HCT116 (cell line): ENCODE results near the gene ADARB1. TPM values are rescaled to one million over a fixed set of nuclear protein-coding genes. Genes with fewer than 3 reads are reported as not detected.

Source experiments
- ATAC-seq: fragments of 200-7000 bp; cut with Tn5 transposase; 2 replicates; pipeline ENCODE4 v1.9.1; 2020; ENCODE audit warnings: mild to moderate bottlenecking, moderate library complexity
- BruUV-seq: library from RNA; stranded (reverse); fragments of 400-500 nt; replicated peaks from 2 replicates; lab custom pipeline; 2021; lab: Mats Ljungman, UMichigan
- CTCF ChIA-PET: fragments of 300-600 bp; sonication (Branson Sonifier 250); formaldehyde crosslinking; loops from one replicate; lab custom pipeline; 2021; ENCODE audit warnings: antibody characterized with exemption; lab: Charles Lee
- POLR2A ChIA-PET: fragments of 300-600, 350-600 bp; sonication (Branson Sonifier 250); formaldehyde crosslinking; loops from one replicate; lab custom pipeline; 2021; ENCODE audit warnings: antibody characterized with exemption; lab: Charles Lee
- RAD21 ChIA-PET, 2 experiments: fragments of 300-600 bp; sonication (Branson Sonifier 250); formaldehyde crosslinking; loops; one replicate each; lab custom pipeline; 2023; ENCODE audit warnings: low total read pairs in 2 of 2; ENCODE audit not compliant: uncharacterized antibody in 2 of 2, unreplicated experiment in 2 of 2, low non-redundant PET in 1 of 2; lab: Charles Lee
- DNase-seq: peaks from one replicate; pipeline ENCODE4 v3.0.0-alpha.2; 2010; ENCODE audit warnings: low read depth, low spot score
- H2AFZ ChIP-seq: fragments of 200-600 bp; shearing (Covaris generic), sonication (generic); 2 replicates; pipeline ENCODE4 v1.6.1; 2017; ENCODE audit warnings: low read depth, mixed run types, mixed read lengths, antibody characterized with exemption, low read length; ENCODE audit not compliant: poor library complexity, severe bottlenecking
- H3K27ac ChIP-seq: 2 replicates; pipeline ENCODE4 v1.5.1; 2012; ENCODE audit warnings: low read depth, low read length
- H3K27me3 ChIP-seq: fragments of 200-600 bp; sonication (generic); 2 replicates; pipeline ENCODE4 v1.6.1; 2016; ENCODE audit warnings: mixed run types, low read length, mixed read lengths; ENCODE audit not compliant: insufficient read depth
- H3K36me3 ChIP-seq, 2 experiments: fragments of 200-500 bp in 1 of 2; fragments of 200-600 bp in 1 of 2; sonication (Bioruptor generic) in 1 of 2; sonication (generic) in 1 of 2; 2 replicates each; pipeline versions ENCODE4 v1.5.1 to v1.6.1; 2014 to 2016; ENCODE audit warnings: low read length in 2 of 2, inconsistent platforms in 1 of 2, mixed read lengths in 1 of 2, mixed run types in 1 of 2; ENCODE audit not compliant: insufficient read depth in 2 of 2, control insufficient read depth in 1 of 2
- H3K4me1 ChIP-seq, 2 experiments: fragments of 200-600 bp in 1 of 2; sonication (generic) in 1 of 2; 2 replicates each; pipeline versions ENCODE4 v1.5.1 to v1.6.1; 2012 to 2017; ENCODE audit warnings: low read length in 2 of 2, inconsistent platforms in 1 of 2, mild to moderate bottlenecking in 1 of 2, mixed read lengths in 1 of 2, mixed run types in 1 of 2, moderate library complexity in 1 of 2; ENCODE audit not compliant: insufficient read depth in 2 of 2, control insufficient read depth in 1 of 2
- H3K4me2 ChIP-seq: fragments of 200-600 bp; sonication (generic); 2 replicates; pipeline ENCODE4 v1.6.1; 2017; ENCODE audit warnings: mixed run types, low read length, mixed read lengths
- H3K4me3 ChIP-seq, 2 experiments: fragments of 200-600 bp in 1 of 2; sonication (generic) in 1 of 2; replicated peaks in 1 of 2; 2 replicates each; pipeline ENCODE4 v1.5.1; 2011 to 2016; ENCODE audit warnings: low read length in 2 of 2, control low read depth in 1 of 2, low read depth in 1 of 2, mild to moderate bottlenecking in 1 of 2, mixed read lengths in 1 of 2, mixed run types in 1 of 2
- H3K79me2 ChIP-seq: fragments of 200-600 bp; sonication (generic); 2 replicates; pipeline ENCODE4 v1.6.1; 2017; ENCODE audit warnings: mild to moderate bottlenecking, mixed run types, low read length, moderate library complexity, mixed read lengths; ENCODE audit not compliant: insufficient read depth
- H3K9ac ChIP-seq: fragments of 200-600 bp; sonication (generic); 2 replicates; pipeline ENCODE4 v1.6.1; 2016; ENCODE audit warnings: low read length, mixed read lengths
- H3K9me2 ChIP-seq: fragments of 200-600 bp; sonication (generic), shearing (Covaris generic); 2 replicates; pipeline ENCODE4 v1.6.1; 2017; ENCODE audit warnings: mixed run types, mild to moderate bottlenecking, moderate library complexity; ENCODE audit not compliant: insufficient read depth
- H3K9me3 ChIP-seq, 2 experiments: fragments of 200-500 bp in 1 of 2; fragments of 200-600 bp in 1 of 2; sonication (Bioruptor generic) in 1 of 2; sonication (generic) in 1 of 2; 2 replicates each; pipeline ENCODE4 v1.6.1; 2014 to 2017; ENCODE audit warnings: low read length in 2 of 2, mixed read lengths in 2 of 2, inconsistent platforms in 1 of 2, low read depth in 1 of 2, mild to moderate bottlenecking in 1 of 2, mixed run types in 1 of 2, moderate library complexity in 1 of 2; ENCODE audit not compliant: control insufficient read depth in 1 of 2, insufficient read depth in 1 of 2
- H4K20me1 ChIP-seq: fragments of 200-600 bp; sonication (generic), shearing (Covaris generic); 2 replicates; pipeline ENCODE4 v1.6.1; 2017; ENCODE audit warnings: mixed run types, mild to moderate bottlenecking, moderate library complexity; ENCODE audit not compliant: insufficient read depth
- CBX3 ChIP-seq: IDR thresholded peaks from 2 replicates; pipeline ENCODE4 v1.6.1; 2012; ENCODE audit warnings: low read depth
- CTCF ChIP-seq, 3 experiments: fragments of 200-600 bp in 1 of 3; sonication (generic) in 1 of 3; IDR thresholded peaks in 2 of 3; conservative IDR thresholded peaks in 1 of 3; 2 replicates each; pipeline ENCODE4 v1.5.1; 2012 to 2017; ENCODE audit warnings: low read depth in 2 of 3, low read length in 2 of 3, antibody characterized with exemption in 1 of 3, borderline replicate concordance in 1 of 3, control low read depth in 1 of 3, mild to moderate bottlenecking in 1 of 3, mixed read lengths in 1 of 3, mixed run types in 1 of 3, moderate library complexity in 1 of 3; ENCODE audit not compliant: insufficient read depth in 1 of 3
- EGR1 ChIP-seq: IDR thresholded peaks from 2 replicates; pipeline ENCODE4 v1.6.1; 2012; ENCODE audit warnings: low read depth
- EZH2 ChIP-seq: fragments of 200-600 bp; sonication (generic); IDR thresholded peaks from 2 replicates; pipeline ENCODE4 v1.6.1; 2017; ENCODE audit warnings: antibody characterized with exemption, mixed run types
- EZH2phosphoT487 ChIP-seq: fragments of 200-600 bp; IDR thresholded peaks from 2 replicates; pipeline ENCODE4 v1.6.1; 2018; ENCODE audit warnings: antibody characterized with exemption, borderline replicate concordance
- MAX ChIP-seq: IDR thresholded peaks from 2 replicates; pipeline ENCODE4 v1.6.1; 2012
- POLR2A ChIP-seq: IDR thresholded peaks from 2 replicates; pipeline ENCODE4 v1.7.0; 2011; ENCODE audit warnings: borderline replicate concordance; ENCODE audit not compliant: insufficient read depth, insufficient read length; ENCODE audit errors: extremely low read depth
- REST ChIP-seq: IDR thresholded peaks from 2 replicates; pipeline ENCODE4 v1.6.1; 2012; ENCODE audit warnings: low read depth
- SIN3A ChIP-seq: IDR thresholded peaks from 2 replicates; pipeline ENCODE4 v1.6.1; 2012; ENCODE audit warnings: low read depth
- SP1 ChIP-seq: IDR thresholded peaks from 2 replicates; pipeline ENCODE4 v1.6.1; 2012; ENCODE audit warnings: low read depth
- TCF7L2 ChIP-seq: IDR thresholded peaks from 2 replicates; pipeline ENCODE4 v1.7.0; 2011; ENCODE audit warnings: borderline replicate concordance, inconsistent platforms; ENCODE audit not compliant: insufficient read depth, insufficient read length; ENCODE audit errors: extremely low read depth
- ZNF274 ChIP-seq: fragments of 200-500 bp; sonication (Bioruptor generic); IDR thresholded peaks from 2 replicates; pipeline ENCODE4 v1.6.1; 2014; ENCODE audit warnings: mild to moderate bottlenecking, low read depth, low read length, inconsistent platforms
- intact Hi-C: fragments of 100-400 bp; cut with micrococcal nuclease; formaldehyde crosslinking; loops from 2 replicates; pipeline ENCODE4 v1.10.0; 2022
- total RNA-seq: library from RNA; stranded (reverse); gene quantifications from one replicate; pipeline ENCODE4 v1.2.1, GENCODE V29; 2021; ENCODE audit not compliant: unreplicated experiment
- TF ChIP-seq, protein P1 (sequence below): IDR thresholded peaks from 2 replicates; pipeline ENCODE4 v1.6.1; 2012

The ADARB1 gene
- total RNA-seq, 1 experiment from 2014 or later, result 13.5 TPM

DNA sequence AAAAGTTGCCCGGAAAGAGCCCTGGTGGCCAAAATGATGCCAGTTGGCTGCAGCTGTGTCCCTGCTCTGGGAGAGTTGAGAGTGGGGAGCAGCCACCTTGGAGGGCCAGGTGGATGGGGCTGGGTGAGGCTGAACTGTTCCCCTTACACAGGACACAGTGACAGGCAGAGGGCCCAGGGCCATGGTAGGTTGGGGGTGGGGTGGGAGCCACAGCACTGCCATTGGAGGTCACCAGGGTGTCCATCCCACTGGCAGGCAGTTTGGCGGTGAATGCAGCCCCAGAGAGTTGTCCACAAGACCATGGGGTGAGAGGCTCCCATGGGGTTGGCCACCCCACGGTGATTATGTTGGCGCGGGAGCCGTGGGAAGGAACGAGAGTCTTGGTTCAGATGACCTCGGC lies 125.7 kb downstream of the ADARB1 start:
- intact Hi-C loops, result no loop called here
- POLR2A ChIA-PET, result no interaction called here
- BruUV-seq, result no TSS peak

More for the DNA sequence above, 125.7 kb downstream of the ADARB1 start:
- ATAC-seq (no peak), DNase-seq (no peak)
- Histone ChIP-seq H3K27ac (no peak overlapping the region), H2AFZ (no peak overlapping the region), H3K4me2 (no peak overlapping the region), H4K20me1 (no peaks in the 10 kb centered on the region), H3K4me1 (no peaks in the 10 kb centered on the region; a peak in 1 of 4 replicates), H3K79me2 (no peaks in the 10 kb centered on the region), H3K9me2 (no peaks in the 10 kb centered on the region), H3K9ac (no peak overlapping the region), H3K36me3 (no peaks in the 10 kb centered on the region), H3K4me3 (no peak overlapping the region), H3K27me3 (no peaks in the 10 kb centered on the region), H3K9me3 (no peaks in the 10 kb centered on the region)
- ChIA-PET RAD21 (no interaction called here), CTCF (no interaction called here)
- TF ChIP-seq POLR2A (no peak), REST (no peak), CTCF (IDR thresholded peaks at IDR 0.05 in 2 of 3, conservative IDR thresholded peaks at IDR 0.05 in 1 of 3; ENCODE audit: borderline replicate concordance in 1 of 3, insufficient read depth in 1 of 3, low read depth in 2 of 3, low read length in 2 of 3) (no peak), EZH2 (no peak), ZNF274 (no peak), EZH2phosphoT487 (no peak), SIN3A (no peak), EGR1 (no peak), TCF7L2 (no peak), CBX3 (no peak), MAX (no peak), SP1 (no peak)
- TF ChIP-seq, protein P1, sequence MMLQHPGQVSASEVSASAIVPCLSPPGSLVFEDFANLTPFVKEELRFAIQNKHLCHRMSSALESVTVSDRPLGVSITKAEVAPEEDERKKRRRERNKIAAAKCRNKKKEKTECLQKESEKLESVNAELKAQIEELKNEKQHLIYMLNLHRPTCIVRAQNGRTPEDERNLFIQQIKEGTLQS, result no peak
